Erythroblast (primary cell): ENCODE data around the gene SPATA18.
"Not testable (repeated sequence)": the region's sequence is repeated elsewhere in the genome, so short reads cannot be mapped to it uniquely, and the experiment has no call there.

ENCODE experiments used
- DNase-seq, 2 experiments: peaks; one replicate each; lab custom pipeline; 2025; lab: John Stamatoyannopoulos, UW
- GATA1 ChIP-seq: IDR thresholded peaks from 2 replicates; pipeline ENCODE4 v1.6.1; 2011; ENCODE audit warnings: low read depth, mild to moderate bottlenecking, control low read depth, low read length, moderate library complexity
- POLR2A ChIP-seq: IDR thresholded peaks from 2 replicates; pipeline ENCODE4 v1.6.1; 2011; ENCODE audit warnings: mild to moderate bottlenecking, low read length

The SPATA18 gene

GRCh38 chr4:52106660-52107059 is 55.6 kb downstream of the SPATA18 start:
- DNase-seq: no peak
- TF ChIP-seq POLR2A: no peak
- no peak for TF ChIP-seq GATA1

DNA sequence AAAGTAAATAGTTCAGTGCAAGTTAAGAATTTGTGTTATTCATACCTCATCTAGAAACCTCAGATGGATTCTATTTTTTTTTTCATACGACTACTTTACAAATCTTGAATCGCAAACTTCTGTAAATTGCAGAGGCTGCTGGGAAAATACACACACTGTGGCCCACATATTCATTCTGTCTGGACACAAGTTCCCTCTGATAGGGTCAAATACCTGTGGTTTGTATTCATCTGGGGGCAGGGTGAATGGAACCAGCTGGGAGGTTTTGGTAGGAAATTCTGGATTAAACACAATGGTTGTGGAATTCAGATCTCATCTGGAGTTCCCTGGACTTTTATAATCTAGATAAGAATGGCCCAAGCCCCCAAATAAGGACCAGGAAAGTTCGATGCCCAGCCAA is 56.2 kb downstream of the SPATA18 start:
- TF ChIP-seq GATA1 (no peak), POLR2A (no peak)
- DNase-seq: no peak

- TF ChIP-seq GATA1 (no peak), POLR2A (no peak)
- DNase-seq: no peak
Measured at GRCh38 chr4:52107745-52108144, 56.6 kb downstream of the SPATA18 start.

DNA sequence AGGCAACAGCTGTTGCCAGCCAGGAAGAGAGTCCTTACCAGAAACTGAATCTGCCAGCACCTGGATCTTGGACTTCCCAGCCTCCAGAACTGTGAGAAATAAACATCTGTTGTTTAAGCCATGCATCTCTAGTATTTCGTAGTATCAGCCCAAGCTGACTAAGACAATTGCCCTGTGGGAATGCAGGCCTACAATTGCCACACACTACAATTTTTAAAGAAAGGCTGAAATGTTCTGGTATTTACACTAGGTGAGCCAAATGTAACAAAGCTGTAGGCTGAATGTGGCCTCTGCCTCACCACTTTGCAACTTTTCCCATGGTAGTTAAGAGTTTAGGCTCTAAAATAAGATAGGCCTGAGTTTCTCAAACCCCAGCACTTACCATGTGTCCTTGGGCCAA is 59.1 kb downstream of the SPATA18 start:
- no peak for DNase-seq

GRCh38 chr4:52111995-52112394 is 60.9 kb downstream of the SPATA18 start:
- DNase-seq: no peak
- no peak for TF ChIP-seq POLR2A
- no peak for TF ChIP-seq GATA1

More for the DNA sequence above, 59.1 kb downstream of the SPATA18 start:
- TF ChIP-seq GATA1: no peak
- no peak for TF ChIP-seq POLR2A

DNA sequence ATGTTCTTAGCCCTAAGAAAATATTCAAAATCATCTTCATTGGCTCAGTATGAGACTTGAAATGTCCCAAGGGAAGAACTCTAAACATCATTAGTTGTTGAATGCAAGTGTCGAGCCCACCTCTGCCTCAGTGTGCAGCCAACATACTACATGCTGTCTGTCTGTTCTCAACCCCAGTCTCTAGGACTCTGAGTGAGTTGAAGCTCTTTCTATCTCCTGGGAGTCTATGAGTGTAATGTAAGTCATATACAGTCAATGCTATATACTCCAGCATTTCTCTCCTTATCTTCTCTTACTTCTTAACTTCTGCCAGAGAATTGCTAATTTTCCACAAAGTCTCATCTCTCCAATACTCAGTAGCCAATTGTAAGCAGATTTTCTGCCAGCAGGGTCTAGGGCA is 61.3 kb downstream of the SPATA18 start:
- no peak for TF ChIP-seq GATA1
- no peak for TF ChIP-seq POLR2A
- no peak for DNase-seq

DNA sequence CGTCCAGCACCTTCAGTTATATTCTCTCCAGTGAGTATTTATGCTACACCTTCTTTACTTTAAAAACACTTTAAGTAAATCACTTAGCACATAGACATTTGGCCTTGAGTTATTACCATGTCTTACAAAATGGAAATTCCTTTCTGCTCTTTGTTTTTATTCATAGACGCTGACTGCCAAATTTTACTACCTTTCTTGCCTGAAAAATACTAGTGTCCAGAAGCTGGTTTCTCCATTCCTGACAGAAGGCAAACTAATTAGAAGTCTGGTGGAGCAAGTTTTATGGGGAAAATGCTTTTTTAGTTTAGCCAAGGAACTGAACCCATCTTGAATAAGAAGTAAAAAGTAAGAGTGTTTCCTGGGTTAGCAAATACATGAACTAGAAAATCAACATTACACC is 65.5 kb downstream of the SPATA18 start:
- no peak for DNase-seq
- TF ChIP-seq GATA1 (no peak), POLR2A (no peak)

GRCh38 chr4:52126226-52126625 is 75.1 kb downstream of the SPATA18 start:
- TF ChIP-seq GATA1 (no peak), POLR2A (no peak)
- DNase-seq: no peak

DNA sequence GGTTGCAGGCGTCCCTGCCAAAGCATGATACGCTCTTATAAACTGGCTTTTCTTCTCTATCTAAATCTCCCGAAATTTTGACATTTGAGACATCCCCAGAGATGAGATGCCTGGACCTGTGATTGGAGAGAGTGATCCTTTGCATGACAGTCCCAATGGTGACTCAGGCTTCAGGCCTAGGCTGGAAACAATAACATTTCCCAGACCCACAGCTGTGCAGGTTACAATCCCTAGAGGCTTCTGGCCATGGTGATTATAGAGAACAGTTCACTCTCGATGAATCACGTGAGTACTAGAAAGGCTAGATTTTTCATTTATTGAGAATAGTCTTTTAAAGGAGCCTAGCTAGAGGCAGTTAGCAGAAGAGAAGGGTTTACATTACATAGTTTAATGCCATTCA is 75.9 kb downstream of the SPATA18 start:
- DNase-seq: no peak
- TF ChIP-seq POLR2A (no peak), GATA1 (no peak)

DNA sequence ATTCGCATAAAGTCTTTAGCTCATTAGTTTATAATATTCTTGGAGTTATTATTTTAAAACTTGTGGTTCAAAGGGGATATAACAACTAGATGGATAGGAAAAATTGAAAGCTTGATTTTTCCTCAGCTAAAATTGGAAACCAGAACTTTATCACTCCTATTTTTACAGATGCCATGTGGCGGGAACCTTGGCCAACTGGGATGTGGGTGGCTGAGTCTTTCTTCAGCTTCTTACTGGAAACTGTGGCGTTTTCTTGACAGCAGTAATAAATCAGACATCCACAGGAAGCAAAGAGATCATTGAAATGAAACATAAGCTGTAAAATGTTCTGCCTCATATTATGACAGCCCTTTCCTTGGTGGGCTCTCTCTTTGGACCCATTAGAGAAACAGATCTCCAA is 84.1 kb downstream of the SPATA18 start:
- TF ChIP-seq POLR2A (no peak), GATA1 (no peak)
- no peak for DNase-seq

DNA sequence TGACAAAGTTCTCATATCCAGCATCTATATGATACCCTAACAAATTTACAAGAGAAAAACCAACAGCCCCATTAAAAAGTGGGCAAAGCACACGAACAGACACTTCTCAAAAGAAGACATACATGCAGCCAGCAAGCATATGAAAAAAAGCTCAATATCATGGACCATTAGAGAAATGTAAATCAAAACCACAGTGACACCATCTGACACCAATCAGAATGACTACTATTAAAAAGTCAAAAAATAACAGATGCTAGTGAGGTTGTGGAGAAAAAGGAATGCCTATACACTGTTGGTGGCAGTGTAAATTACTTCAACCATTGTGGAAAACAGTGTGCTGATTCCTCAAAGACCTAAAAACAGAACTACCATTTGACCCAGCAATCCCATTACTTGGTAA is 86.0 kb downstream of the SPATA18 start:
- DNase-seq: not testable (repeated sequence)

- DNase-seq: no peak
- TF ChIP-seq POLR2A: no peak
- no peak for TF ChIP-seq GATA1
Measured at GRCh38 chr4:52142816-52143215, 91.7 kb downstream of the SPATA18 start.

DNA sequence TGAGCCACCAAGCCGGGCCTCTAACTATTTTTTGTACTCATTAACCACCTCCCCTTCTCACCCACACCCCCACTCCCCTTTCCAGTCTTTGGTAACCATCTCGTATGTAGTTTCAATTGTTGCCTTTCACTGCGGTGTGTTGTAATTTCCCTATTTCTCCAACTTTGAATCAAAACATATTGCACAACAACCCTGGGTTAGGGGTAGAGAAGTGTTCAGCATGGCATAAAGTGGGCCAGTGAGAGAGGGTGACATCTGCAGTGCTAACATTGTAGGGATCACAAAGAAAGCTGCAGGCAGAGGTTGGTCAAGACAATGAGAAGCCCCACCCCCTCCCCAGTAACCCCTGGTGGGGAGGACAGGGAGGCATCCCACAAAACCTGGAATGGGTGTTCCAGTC is 92.7 kb downstream of the SPATA18 start:
- DNase-seq: no peak

DNA sequence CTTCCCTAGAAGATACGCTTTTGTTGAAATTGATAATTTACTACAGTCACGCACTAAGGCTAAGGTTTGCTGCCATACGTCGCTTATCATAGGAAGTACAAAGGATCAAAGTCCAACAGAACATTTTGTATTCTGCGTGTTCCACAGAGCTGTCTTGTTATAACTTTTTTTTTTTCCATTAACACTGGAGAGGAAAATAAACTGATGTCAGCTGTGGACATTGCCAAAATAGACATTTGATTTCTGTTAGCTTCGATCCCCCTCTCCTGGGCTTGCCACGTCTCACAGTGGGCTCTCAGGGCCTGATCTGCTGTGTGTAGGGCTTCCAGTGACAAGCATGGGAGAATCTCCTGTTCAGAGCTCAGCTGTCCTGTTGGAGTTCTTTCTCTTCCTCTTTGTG is 93.3 kb downstream of the SPATA18 start:
- TF ChIP-seq GATA1: no peak
- no peak for TF ChIP-seq POLR2A
- no peak for DNase-seq

More for the DNA sequence above, 92.7 kb downstream of the SPATA18 start:
- TF ChIP-seq POLR2A (no peak), GATA1 (no peak)
